MCF 10A (cell line): ENCODE data around the gene FOXF1. TPM values are rescaled to one million over a fixed set of nuclear protein-coding genes. Genes with fewer than 3 reads are reported as not detected.

ENCODE experiments used
- BruUV-seq: library from RNA; stranded (reverse); fragments of 400-500 nt; replicated peaks from 2 replicates; lab custom pipeline; 2021; lab: Mats Ljungman, UMichigan
- CTCF ChIA-PET: fragments of 300-600 bp; sonication (Branson Sonifier 250); formaldehyde crosslinking; extraction: SDS; loops from one replicate; lab custom pipeline; 2021; ENCODE audit warnings: antibody characterized with exemption, inconsistent platforms; lab: Yijun Ruan, JAX
- POLR2A ChIA-PET: fragments of 300-600, 350-650 bp; sonication (Branson Sonifier 250); formaldehyde crosslinking; extraction: SDS; loops from one replicate; lab custom pipeline; 2020; ENCODE audit warnings: antibody characterized with exemption, inconsistent platforms; lab: Yijun Ruan, JAX
- DNase-seq: peaks from one replicate; pipeline ENCODE4 v3.0.0-alpha.2; 2018; ENCODE audit not compliant: unreplicated experiment
- H3K27ac Mint-ChIP-seq: one replicate; pipeline ENCODE4 v1.8.0; 2022; ENCODE audit warnings: mild to moderate bottlenecking, low read depth, mixed read lengths; ENCODE audit not compliant: unreplicated experiment
- H3K27me3 Mint-ChIP-seq: one replicate; pipeline ENCODE4 v1.8.0; 2022; ENCODE audit warnings: mixed read lengths; ENCODE audit not compliant: insufficient read depth, unreplicated experiment
- H3K36me3 Mint-ChIP-seq: one replicate; pipeline ENCODE4 v1.8.0; 2022; ENCODE audit warnings: mild to moderate bottlenecking, moderate library complexity, mixed read lengths; ENCODE audit not compliant: insufficient read depth, unreplicated experiment
- H3K4me1 Mint-ChIP-seq: one replicate; pipeline ENCODE4 v1.8.0; 2022; ENCODE audit warnings: mixed read lengths; ENCODE audit not compliant: insufficient read depth, unreplicated experiment
- H3K4me3 Mint-ChIP-seq: one replicate; pipeline ENCODE4 v1.8.0; 2022; ENCODE audit warnings: mild to moderate bottlenecking, moderate library complexity, mixed read lengths; ENCODE audit not compliant: unreplicated experiment
- H3K9me3 Mint-ChIP-seq: one replicate; pipeline ENCODE4 v1.8.0; 2022; ENCODE audit warnings: mixed read lengths; ENCODE audit not compliant: unreplicated experiment
- CTCF ChIP-seq: fragments of 200-600 bp; IDR thresholded peaks from one replicate; pipeline ENCODE4 v1.8.0; 2022; ENCODE audit warnings: antibody characterized with exemption, mild to moderate bottlenecking; ENCODE audit not compliant: unreplicated experiment
- intact Hi-C: fragments of 100-400 bp; cut with micrococcal nuclease; formaldehyde crosslinking; loops from 2 replicates; pipeline ENCODE4 v1.14.1; 2022
- total RNA-seq: library from RNA; stranded (reverse); gene quantifications from 2 replicates; pipeline ENCODE4 v1.2.3, GENCODE V29; 2022

The FOXF1 gene
- total RNA-seq, 1 experiment from 2014 or later, result not detected

- Mint-ChIP-seq H3K4me1 (no peaks in the 10 kb centered on the region), H3K27ac (no peak overlapping the region), H3K9me3 (no peaks in the 10 kb centered on the region), H3K4me3 (no peak overlapping the region), H3K27me3 (no peaks in the 10 kb centered on the region), H3K36me3 (peaks cover 15% of the 10 kb centered on the region)
- no peak for TF ChIP-seq CTCF
- DNase-seq, result no peak
- intact Hi-C loops, result no loop called here
- CTCF ChIA-PET, result interaction anchor here (1.0 kb wide), 1 partner anchor 14 kb away, joined by 5 read pairs; no protein-coding TSS in a partner anchor
- POLR2A ChIA-PET, result interaction anchor here (1.1 kb wide), 1 partner anchor 16 kb away, joined by 3 read pairs; no protein-coding TSS in a partner anchor
- BruUV-seq, result no TSS peak
Observed at GRCh38 chr16:86533767-86534351, 23.5 kb downstream of the FOXF1 start.

DNA sequence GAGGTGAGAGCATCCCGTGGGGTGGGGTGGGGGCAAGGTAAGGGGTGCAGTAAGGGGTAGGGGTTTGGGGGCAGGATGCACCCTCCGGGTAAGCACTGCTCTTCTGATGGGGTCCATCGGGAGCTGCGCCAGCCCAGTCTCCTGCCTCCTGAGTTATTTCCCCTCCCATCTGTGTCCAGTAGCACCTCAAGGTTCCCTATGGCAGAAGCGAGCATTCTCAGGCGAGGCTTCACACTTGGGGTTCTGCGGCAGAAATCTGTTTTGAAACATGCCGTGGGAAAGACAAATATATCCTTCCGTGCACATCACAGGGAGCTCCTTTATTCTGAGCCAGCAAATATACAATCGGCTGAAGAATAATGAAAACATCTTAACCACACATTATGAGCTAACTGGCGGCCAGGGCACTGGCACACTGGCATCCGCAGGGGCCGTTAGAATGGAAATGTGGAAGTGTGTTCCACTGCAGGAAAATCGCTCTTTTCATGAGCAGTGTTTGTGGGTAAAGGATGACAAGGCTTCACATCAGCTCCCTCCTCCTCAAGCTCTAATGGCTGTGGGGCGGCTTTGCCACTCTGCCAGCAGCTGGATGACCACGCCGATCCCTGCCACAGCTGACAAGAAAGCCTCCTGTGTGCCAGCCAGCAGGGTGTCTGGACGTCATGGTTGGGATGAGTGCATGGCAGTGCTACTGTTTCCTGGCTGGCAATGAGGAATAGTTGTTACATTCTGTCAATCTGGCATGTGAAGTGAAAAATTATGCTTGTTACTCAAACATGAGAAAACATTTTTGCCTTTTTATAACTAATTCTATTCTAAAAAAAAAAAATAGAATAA is 24.7 kb downstream of the FOXF1 start:
- POLR2A ChIA-PET, result interaction anchor here (0.6 to 1.1 kb wide), 2 partner anchors 18 to 841 kb away, joined by 3 read pairs; no protein-coding TSS in a partner anchor
- H3K4me3 Mint-ChIP-seq, result no peak overlapping the region
- no TSS peak for BruUV-seq
- H3K9me3 Mint-ChIP-seq, result no peaks in the 10 kb centered on the region
- CTCF ChIA-PET, result interaction anchor here (0.9 kb wide), 1 partner anchor 528 kb away, joined by 3 read pairs; no protein-coding TSS in a partner anchor
- DNase-seq, result no peak
- intact Hi-C loops, result no loop called here
- H3K27me3 Mint-ChIP-seq, result no peaks in the 10 kb centered on the region
- H3K36me3 Mint-ChIP-seq, result peaks cover 27% of the 10 kb centered on the region
- TF ChIP-seq CTCF, result no peak
- H3K4me1 Mint-ChIP-seq, result no peaks in the 10 kb centered on the region
- no peak overlapping the region for H3K27ac Mint-ChIP-seq

DNA sequence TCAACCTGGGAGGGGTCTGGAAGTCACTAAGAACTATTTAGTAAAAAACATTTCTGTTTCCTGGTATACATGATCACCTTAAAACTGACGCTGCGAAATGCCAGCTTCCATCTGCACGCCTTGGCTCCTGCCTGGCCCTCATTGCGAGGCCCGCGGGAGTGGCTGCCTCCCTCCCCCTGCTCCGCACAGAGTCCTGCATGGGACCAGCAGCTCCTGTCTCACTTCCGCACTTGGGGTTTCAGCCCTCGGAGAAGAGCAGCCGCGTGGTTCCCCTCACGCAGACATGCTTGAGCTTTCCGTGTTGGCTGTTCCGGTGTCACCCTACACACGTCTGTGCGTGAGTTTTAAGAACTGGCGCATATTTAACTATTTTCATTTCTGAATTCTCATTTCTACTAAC is 26.3 kb downstream of the FOXF1 start:
- POLR2A ChIA-PET, result interaction anchor here (0.6 kb wide), 1 partner anchor 16 kb away, joined by 4 read pairs; no protein-coding TSS in a partner anchor
- Mint-ChIP-seq H3K4me1 (no peaks in the 10 kb centered on the region), H3K27me3 (no peaks in the 10 kb centered on the region), H3K9me3 (no peaks in the 10 kb centered on the region), H3K27ac (no peak overlapping the region), H3K36me3 (peaks cover 43% of the 10 kb centered on the region), H3K4me3 (no peak overlapping the region)
- TF ChIP-seq CTCF, result no peak
- intact Hi-C loops, result no loop called here
- no TSS peak for BruUV-seq
- CTCF ChIA-PET, result interaction anchor here (1.0 kb wide), 1 partner anchor 20 kb away, joined by 3 read pairs; no protein-coding TSS in a partner anchor
- DNase-seq, result no peak

DNA sequence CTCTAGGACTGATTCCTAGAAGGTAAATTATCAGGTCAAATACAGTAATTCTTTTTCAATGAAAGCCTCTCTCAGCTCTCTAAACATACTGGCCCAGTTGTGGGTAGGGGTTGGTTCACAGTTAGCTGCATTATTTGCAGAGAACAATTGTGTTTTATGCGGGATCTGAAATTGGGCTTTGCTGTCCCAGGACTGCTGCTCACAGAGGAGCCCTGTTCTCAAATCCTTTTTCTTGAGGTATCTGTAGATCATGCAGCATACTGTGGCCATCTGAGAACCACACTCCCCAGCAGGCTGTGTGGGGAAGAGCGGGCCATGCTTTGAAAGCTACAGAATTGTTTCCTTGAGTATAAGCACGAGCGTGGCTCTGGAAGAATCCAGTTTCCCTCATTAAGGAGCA is 27.2 kb downstream of the FOXF1 start:
- Mint-ChIP-seq H3K4me1 (no peaks in the 10 kb centered on the region), H3K4me3 (no peak overlapping the region), H3K36me3 (peaks cover 51% of the 10 kb centered on the region), H3K9me3 (no peaks in the 10 kb centered on the region), H3K27ac (no peak overlapping the region), H3K27me3 (no peaks in the 10 kb centered on the region)
- intact Hi-C loops, result no loop called here
- no peak for TF ChIP-seq CTCF
- ChIA-PET POLR2A (interaction anchor here (0.6 kb wide), 1 partner anchor 15 kb away, joined by 4 read pairs; no protein-coding TSS in a partner anchor), CTCF (interaction anchor here (0.5 to 2.0 kb wide), 3 partner anchors 18 to 1924 kb away, joined by 3 to 7 read pairs (median 3); no protein-coding TSS in a partner anchor)
- DNase-seq, result no peak
- BruUV-seq, result no TSS peak
